CD4-positive, alpha-beta T cell treated with Interleukin-21 for 1 hour (primary cell): Measurements from ENCODE around the gene HDAC10.

ENCODE experiments used
- DNase-seq: peaks from one replicate; pipeline ENCODE4 v3.0.0-alpha.2; 2020

The HDAC10 gene

DNA sequence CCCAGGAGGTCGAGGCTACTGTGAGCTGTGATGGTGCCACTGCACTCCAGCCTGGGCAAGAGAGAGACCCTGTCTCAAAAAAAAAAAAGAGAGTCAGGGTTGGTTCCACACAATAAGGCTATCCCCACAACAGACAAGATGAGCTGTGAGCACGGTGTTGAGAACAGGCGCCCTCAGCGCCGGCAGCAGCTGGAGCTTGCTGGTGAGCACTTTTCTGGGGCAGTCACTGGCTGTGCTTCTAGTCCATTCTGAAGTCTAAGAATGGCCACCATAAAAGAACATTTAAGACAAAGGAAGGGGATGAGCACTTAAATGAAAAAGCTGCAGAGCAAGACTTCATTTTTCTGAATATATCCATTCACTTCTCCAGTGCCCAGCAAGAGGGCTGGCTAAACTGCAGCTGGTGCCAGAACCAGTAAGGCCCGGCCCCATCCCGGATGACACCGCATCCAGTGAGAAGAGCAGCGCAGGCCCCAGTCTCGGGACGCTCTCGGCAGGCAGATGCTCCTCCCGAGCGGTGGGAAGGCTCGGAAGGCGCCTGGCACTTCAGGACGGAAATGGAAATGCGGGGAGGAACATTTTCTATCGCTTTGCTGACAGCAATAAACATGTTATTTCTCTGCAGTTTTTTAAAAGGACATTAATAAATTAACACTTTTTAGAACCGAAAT, 18.4 kb downstream of the HDAC10 start:
- DNase-seq: no peak

DNA sequence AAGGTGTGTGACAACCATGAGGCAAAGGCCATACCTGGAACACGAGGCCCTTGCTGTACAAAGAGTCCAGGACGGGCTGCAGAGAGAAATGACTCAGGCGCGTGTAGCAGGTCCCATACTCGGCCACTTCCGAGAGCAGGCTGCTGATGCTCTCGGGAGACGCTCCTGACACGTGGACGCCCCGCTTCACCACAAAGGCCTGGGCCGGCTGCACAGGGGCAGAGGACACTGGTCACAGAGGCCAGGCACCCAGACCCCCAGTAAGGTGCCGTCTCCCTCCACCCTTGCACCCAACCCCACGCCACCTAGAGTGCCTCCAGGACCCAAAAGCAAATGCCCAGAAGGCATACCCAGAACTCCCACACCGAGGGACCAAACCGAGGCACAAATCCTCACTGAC, 21.7 kb downstream of the HDAC10 start:
- DNase-seq: no peak

DNA sequence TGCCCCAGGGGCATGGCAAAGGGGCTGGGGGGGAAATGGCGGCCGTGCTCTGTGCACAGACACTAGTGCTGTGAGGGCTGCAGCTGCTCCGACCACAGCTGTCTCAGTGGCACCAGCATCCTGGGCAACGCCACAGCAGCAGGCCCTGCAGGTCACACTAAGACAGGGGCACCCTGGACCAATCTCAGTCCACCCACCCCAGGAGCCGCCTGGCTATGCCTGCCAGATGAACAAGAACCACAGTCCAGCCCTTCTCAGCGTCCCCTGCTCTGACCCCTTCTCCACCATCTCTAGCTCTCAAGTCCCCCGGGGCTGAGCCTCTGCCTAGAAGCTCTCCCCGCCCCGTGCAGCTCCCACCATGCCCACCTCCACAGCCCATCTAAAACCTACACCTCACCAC, 22.7 kb downstream of the HDAC10 start:
- no peak for DNase-seq

DNA sequence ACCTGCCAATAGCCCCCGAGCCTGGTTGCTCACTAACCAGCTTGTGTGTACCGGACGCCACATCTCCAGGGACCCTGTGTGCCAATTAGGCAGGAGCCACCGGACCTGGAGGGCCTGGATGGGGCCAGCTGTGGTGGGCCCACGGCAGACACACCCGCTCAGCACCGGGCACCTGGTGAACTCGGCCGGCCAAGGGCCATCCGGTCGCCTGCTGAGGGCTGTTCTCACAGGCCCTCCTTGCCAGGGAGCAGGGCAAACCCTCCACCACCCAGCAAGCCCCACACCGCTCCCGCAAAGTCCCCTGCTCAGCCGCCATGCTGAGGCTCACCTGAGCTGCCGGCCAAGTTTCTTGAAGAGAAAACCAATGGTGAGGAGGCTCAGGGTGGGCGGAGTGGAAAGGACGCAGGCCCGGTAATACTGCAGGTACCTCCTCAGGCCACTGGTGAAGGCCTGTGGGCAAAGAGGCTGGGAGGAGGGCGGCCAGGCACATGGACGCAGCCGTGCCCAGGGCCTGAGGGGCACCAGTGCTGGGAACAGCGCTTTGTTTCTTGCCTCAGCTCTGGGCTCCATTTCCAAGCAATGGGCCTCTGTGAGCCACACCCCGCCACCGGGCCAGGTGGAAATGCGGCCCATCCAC, 23.4 kb downstream of the HDAC10 start:
- DNase-seq: no peak

DNA sequence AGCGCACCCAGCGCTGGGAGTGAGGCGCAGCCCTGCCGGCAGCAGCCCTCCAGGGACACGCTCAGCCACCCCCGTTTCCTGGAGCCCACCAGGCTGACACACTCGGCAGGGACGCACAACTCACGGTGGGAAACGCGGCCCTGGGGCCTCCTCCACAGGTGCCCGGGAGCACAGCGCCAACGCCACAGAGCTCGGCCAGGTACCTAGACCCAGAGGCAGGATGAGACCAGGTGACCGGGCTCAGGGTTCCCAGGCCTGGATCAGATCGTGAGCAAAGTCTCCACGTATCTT, 24.2 kb downstream of the HDAC10 start:
- no peak for DNase-seq

DNA sequence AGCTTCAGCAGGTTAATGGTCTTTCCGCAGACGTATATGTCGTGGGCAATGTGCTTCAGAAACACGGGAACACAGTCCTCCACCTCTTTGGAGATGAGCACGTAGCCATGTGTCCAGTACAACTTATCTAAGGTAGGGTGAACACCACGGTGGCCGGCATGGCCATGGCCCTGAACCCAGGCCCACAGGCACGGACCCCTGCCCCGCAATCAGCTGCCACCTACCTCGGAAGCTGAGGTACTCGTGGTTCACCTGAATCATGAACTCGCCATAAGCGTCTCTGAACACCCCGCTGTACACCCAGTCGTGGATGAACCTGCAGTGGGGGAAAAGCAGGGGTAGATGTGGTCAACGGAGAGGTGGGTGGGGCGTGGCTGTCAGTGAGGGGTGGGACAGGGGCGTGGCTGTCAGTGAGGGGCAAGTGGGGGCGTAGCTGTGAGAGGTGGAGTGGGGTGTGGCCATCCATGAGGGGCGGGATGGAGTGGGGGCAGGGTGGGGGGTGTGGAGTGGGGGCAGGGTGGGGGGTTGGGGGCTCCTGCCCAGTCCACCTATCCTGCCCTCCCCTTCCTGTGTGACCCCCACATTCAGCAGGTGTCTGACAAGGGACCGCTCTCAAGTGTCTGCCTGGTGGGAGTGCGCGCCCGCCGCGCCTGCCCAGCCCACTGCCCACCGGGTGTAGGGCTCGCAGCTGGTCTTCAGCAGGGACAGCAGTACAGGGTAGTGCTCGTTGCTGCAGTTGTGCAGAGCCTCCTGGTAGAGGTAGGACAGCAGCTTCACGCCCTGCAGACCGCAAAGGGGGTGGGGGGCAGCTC, 24.8 kb downstream of the HDAC10 start:
- DNase-seq: no peak

DNA sequence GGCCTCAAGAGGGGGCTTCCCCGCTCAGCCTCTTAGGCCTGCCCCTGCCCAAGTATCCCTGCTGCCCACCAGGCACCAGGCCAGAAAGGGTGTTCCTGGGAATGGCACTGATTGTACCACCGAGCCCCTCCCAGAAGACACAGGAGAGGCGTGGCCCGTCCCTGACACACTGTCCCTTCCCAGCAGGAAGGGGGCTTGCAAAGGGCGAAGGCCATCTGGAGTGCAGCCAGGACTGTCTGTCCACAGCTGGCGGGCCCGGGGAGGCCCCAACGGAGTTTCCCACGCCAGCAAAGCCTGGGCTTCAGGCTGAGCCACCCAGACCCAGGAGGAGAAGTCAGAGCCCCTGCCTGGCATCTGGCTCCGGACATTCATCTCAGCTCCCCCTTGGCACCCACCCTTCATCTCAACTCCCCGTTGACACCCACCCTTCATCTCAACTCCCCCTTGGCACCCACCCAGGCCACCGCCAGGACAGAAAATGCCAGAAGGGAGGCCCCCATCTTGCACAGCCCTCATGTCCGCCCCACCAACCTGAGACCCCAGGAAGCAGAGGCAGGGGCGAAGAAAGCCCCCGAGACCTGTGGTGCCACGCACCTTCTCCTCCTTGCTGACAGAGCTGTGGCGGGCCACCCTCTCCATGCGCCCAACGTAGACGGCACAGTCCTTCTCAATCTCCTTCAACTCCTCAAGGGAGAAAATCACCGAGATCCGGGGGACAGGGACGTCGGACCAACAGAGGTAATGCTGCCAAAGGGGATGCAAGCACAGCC, 25.7 kb downstream of the HDAC10 start:
- no peak for DNase-seq

DNA sequence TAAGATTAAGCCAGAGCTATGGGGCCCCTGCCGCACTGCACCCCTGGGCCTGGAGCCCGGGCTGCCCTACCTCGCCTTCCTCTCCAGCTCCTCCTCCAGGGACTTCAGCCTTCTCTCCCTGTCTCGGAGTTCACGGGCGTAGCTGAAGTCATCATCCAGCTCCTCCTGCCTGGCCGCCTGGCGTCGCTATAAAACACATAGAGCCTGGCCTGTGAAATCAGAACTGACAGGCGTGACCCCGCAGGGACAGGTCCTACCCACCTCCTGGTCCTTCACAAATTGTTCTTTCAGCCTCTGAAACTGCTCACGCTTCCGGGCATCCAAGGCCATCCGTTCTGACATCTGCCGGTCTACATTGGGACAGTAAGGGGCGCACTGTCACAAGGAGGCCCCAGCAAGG, 27.0 kb downstream of the HDAC10 start:
- no peak for DNase-seq

DNA sequence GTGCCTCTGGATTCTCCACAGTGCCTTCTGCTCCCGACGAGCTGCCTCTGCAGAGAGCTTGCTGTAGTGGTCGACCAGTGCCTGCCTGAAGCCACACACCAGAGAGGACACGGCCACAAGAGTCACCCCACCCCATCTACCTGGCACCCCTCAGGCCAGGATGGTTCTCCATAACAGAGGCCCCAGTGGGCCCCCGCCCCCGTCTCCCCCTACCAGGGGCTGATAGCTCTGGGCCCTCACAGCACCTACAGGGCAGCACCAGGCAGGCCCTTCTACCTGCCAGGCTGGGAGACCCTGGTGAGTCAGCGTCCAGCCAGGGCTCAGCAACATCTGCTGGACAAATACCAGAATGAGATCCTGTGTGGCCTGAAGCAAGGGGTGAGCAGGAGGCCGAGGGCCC, 28.6 kb downstream of the HDAC10 start:
- no peak for DNase-seq

DNA sequence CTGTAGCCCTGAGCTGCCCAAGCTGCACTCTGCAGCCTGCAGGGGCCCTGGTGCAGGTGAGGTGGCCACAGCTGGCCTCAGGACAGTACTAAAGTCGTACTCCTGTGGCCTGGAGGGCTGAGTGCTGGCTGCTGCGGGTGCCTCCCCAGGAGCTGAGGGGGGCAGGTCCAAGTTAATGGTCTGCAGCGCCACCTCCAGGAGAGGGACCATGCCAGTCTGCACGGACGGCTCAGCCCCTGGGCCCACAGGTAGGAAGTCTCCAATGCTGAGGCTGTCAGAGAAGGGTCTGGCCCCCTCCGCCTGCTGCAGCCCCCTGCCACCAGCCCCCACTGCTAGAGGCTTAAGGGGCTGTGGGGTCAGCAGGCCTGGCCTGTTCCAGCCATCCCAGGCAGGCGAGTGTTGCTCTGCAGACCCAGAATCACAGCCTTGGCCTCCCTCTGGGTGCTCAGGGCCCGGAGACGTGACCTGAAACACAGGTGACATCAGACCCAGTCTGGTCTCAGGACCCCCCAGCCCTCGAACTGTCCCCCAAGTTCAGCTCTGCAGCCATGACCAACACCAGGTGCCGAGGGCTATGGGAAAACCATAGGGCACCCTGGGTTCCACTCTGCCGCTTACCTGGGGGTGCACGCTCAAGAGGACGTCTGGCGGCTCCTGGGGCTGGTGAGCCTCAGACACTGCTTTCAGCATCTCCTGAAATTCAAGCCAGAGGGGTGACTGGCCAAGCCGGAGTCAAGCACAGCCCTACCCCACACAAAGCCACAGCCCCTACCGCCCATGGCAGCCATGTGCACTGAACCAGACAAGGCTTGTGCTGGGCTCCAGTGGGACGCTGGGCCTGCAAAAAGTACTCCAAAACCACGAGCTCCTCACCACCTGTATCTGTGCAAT, 29.4 kb downstream of the HDAC10 start:
- DNase-seq: no peak

DNA sequence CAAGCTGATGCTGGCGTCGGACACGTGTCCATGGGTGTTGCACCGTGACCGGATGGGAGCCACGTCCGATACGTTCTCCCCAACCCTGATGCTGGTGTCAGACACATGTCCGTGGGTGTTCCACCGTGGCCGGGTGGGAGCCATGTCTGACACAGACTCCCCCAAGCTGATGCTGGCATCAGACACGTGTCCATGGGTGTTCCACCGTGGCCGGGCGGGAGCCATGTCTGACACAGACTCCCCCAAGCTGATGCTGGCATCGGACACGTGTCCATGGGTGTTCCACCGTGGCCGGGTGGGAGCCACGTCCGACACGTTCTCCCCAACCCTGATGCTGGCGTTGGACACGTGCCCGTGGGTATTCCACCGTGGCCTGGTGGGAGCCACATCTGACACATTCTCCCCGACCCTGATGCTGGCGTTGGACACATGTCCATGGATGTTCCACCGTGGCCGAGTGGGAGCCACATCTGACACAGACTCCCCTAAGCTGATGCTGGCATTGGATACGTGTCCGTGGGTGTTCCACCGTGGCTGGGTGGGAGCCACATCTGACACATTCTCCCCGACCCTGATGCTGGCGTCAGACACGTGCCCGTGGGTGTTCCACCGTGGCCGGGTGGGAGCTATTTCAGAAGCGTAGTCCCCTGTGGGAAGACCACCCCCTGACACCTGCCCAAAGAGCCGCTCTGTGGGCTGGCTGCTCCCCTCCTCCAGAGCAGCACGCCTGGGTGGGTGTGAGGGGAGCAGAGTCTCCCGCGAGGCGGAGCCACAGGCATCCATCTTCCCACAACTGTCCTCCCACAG, 30.3 kb downstream of the HDAC10 start:
- no peak for DNase-seq

DNA sequence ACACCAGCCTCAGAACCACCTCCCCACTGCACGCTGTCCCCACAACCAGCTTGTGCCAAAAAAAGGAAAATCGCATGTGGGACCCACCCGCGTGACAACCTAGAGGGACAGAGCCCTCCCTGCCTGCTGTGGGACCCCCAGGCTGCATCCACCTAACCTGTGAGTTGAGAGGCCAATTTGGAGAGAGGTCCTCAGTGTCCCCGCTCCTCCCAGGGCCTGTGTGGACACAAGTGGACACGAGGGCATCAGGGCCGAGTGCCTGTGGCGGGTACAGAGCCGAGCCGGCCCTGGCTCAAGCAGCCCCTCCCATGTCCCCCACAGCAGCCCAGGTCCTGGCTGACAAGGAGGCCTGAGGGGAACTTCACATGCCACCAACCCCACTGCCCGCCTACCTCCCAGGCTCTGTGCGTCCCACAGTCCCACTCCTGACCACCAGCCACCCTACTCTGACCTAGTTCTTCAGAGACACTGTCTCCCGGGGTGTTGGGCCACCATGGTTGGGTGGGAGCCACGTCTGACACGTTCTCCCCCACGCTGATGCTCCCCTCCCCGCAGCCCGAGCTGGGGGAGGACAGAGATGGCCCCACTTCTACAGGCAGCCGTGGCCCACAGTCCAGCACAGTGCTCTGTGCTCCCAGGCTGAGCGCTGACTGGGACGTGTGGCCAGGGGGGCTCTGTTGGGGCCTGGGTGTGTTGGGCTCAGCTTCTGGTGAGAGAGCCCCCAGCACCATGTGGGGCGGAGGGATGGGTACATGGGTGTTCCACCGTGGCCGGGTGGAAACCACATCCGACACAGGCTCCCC, 31.1 kb downstream of the HDAC10 start:
- no peak for DNase-seq

DNA sequence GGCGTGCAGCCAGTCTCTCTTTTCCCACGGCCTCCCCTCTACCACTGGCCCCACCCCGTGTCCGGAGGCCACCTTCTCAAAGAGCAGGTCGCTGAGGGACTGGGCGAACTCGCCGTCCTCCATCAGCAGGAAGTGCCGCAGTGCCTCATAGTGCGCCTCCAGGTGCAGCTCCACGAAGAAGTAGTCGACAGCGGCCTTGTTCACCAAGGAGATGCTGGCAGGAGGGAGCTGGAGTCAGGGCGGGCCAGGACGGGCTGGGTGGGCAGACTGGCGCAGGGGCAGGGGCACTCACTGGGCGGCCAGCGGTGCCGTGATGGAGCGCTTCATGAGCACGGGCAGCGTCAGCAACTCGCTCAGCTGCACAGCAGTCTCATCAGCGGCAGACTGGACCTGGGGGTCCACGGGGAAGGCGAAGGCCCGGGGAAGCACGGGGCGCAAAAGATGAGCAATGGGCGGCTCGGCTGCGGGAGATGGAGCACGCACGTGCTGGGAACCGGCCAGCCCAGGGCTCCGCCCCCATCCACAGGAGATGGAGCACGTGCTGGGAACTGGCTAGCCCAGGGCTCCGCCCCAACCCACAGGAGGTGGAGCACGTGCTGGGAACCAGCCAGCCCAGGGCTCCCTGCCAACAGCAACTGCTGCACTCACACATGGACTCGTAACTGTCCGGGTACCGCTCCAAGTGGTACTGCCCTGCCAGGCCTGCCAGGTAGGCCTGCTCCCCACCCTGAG, 31.9 kb downstream of the HDAC10 start:
- no peak for DNase-seq

DNA sequence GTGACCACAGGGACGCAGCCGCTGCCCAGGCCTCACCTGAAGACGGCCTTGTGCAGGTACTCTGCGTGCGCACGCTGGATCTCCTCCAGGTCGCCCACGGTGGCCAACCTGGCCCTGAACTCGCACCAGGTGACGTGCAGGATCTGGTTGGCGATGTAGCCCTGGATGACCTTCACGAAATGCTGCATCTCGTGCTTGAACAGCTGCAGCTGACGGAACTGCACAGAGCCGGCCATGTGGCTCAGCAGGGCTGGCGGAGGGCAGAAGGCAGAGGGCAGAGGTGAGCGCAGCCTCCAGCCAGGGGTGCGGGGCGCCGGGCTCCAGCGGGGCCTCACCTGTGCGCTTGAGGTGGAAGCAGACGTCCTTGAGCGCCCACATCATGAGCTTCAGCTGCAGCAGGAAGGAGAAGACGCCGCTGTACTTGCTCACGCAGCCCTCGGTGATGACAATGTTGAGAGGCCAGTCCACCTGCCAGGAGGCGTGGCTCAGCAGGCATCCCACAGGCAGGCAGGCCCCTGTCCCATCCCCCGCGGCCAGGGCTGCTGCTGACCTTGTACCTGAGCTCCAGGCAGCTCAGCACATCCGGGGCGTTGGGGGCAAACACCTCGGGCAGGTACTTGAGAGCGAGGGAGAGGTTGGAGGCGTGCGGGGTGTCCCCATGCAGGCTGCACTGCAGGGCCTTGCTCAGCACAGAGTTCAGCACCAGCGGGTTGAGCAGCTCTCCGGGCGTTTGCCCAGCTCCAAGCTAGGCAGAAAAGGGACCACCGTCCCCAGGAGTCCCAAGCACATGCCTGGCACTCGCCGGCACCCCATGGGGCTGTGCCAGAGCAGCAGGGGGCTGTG, 32.7 kb downstream of the HDAC10 start:
- no peak for DNase-seq

DNA sequence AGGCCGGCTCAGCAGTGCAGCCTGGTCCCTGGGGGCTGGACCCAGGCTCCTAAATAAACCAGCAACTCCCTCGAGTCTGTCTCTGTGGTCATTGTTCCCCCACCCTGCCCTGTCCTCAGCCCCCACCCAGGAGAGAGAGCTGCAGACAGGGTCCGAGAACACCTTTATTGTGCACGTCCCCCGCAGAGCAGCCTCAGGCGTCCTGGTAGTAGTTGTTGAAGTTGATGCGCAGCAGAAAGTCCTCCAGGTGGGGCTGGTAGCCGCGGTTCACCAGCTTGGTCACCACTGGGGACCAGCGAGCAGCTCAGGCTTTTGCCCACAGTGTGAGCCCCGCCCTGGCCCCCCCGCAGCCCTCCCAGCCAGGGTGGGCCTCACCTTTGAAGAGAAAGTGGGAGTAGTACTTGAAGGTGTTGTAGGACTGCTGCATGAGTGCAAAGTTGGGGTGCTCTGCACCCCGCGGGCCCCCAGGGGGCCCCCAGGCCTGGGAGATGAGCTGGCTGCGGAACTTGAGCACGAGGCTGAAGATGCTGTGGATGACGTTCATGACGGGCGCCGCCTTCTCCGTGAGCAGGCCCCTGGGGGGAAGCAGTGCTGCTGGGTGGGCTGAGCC, 33.4 kb downstream of the HDAC10 start:
- no peak for DNase-seq

DNA sequence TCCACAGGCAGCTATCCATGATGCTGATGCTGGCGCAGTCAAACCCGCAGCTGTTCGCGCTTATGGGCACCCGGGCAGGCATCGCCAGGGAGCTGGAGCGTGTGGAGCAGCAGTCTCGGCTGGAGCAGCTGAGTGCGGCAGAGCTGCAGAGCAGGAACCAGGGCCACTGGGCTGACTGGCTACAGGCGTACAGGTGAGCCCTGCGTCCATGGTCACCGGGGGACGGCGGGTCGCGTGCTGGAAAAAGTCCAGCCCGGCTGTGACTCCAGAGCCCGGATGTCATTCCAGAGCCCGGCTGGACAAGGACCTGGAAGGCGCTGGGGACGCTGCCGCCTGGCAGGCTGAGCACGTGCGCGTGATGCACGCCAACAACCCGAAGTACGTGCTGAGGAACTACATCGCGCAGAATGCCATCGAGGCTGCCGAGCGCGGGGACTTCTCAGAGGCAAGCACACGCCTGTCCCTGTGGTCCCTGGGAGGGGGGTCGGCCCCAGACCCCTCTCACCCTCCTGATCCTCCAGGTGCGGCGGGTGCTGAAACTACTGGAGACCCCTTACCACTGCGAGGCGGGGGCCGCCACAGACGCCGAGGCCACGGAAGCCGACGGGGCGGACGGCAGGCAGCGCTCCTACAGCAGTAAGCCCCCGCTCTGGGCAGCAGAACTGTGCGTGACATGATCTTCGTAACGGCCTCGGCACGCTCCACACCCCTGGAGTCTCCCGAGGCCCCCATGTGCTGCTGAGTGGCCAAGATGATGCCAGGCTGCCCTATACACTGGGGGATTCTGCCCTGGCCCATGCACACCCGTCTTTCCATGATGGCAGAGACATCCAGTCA, 34.2 kb downstream of the HDAC10 start:
- DNase-seq: no peak

DNA sequence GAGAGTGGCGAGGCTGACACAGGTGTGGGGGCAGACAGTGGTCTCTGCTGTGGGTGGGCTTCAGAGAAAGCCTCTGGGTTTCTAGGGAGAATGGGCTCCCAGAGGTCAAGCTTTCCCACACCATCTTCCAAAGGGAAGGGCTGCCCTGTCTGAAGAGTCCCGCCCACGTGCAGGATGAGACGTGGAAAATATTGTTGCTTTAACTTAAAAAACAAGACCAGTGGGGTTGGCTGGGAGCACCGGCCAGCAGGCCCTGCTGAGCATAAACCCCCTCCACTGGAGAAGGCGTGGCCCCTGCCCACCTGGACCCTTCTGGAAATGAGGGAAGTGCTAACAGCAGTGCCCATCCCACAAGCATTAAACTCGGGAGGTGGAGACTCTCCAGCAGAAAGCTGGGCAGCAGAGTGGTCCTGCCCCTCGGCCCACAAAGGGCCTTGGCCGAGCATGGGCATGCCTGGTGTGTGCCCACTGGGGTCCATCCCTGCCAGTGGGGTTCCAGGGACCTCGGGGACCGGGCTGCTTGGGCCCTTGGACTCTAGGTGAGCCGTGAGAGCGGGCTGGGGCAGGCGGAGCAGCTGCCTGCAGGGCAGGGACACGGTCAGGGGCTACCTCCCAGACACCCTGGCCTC, 34.9 kb downstream of the HDAC10 start:
- no peak for DNase-seq
